ENCODE measurements around the gene FAM131A. TPM values are rescaled to one million over a fixed set of nuclear protein-coding genes. Genes with fewer than 3 reads are reported as not detected.

Gene FAM131A
- total and polyA plus RNA-seq, 9 of the 15 experiments (the other 6 are each of a cell fraction or from before 2014, with no cell fraction given), result 0.48 to 11.1 (median 4.3) TPM

DNA sequence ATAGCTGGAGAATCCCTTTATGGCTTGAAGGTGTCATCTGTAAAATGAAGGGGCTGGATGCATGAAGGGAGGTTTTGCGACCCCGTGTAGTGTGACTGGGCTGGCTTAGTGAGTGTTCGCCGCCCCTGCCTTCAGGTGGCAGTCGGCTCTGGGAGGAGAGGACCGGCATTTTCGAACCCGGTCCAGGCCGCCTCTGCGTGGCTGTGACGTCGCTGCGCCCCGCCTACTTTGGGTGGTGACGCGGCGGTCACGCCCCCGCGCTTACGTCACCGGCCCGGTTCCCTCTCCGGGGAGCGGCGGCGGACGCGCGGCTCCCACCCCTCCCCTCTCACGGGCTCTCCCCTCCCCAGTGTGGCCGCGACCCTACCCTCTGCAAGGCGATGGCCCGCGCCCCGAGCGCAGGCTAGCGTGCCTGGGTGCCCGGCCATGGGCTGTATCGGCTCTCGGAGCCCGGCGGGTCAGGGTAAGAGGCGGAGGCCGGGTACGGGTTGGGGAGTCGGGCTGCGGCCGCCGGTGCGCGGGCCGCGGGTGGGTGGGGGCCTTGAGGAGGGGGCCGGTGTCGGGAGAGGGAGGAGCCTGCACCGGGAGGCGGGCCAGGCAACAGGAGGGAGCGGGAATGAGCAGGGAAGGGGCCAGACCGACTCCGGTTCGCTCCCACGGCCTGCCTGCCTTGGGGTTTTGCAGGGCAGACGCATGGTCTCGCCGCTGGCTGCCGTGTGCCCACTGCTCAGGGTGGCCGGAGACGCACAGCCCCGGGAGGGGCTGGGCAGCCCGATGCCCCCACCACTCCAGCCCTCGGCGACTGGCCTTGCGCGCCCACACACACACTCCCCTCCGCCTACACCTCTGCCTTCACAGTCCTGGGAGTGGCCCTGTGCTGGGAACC, 1.5 kb upstream of the FAM131A start (continued):
- TF ChIP-seq, protein P1, sequence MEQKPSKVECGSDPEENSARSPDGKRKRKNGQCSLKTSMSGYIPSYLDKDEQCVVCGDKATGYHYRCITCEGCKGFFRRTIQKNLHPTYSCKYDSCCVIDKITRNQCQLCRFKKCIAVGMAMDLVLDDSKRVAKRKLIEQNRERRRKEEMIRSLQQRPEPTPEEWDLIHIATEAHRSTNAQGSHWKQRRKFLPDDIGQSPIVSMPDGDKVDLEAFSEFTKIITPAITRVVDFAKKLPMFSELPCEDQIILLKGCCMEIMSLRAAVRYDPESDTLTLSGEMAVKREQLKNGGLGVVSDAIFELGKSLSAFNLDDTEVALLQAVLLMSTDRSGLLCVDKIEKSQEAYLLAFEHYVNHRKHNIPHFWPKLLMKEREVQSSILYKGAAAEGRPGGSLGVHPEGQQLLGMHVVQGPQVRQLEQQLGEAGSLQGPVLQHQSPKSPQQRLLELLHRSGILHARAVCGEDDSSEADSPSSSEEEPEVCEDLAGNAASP (IDR thresholded peaks at IDR 0.05), result no peak
- TF ChIP-seq ZNF717 (CRISPR knock-in tag; IDR thresholded peaks at IDR 0.05) (no peak), TOE1 (IDR thresholded peaks at IDR 0.05; ENCODE audit: borderline replicate concordance) (no peak), TOE1 (CRISPR knock-in tag; IDR thresholded peaks at IDR 0.05; ENCODE audit: borderline replicate concordance, low read depth) (no peak), MTA1 (IDR thresholded peaks at IDR 0.05; ENCODE audit: borderline replicate concordance) (no peak), JUNB (CRISPR knock-in tag; conservative IDR thresholded peaks at IDR 0.05) (no peak), ZNF639 (CRISPR knock-in tag; conservative IDR thresholded peaks at IDR 0.05 in 1 of 2, IDR thresholded peaks at IDR 0.05 in 1 of 2) (peak in 1 of 2 experiments; percentile 84; a peak in 2 of 4 replicates), ZNF263 (CRISPR knock-in tag; IDR thresholded peaks at IDR 0.05; ENCODE audit: borderline replicate concordance) (no peak), MCM5 (IDR thresholded peaks at IDR 0.05; ENCODE audit: low read depth) (no peak), FOXA3 (CRISPR knock-in tag; conservative IDR thresholded peaks at IDR 0.05 in 1 of 2, IDR thresholded peaks at IDR 0.05 in 1 of 2) (peak in 1 of 2 experiments; percentile 30; a peak in 1 of 4 replicates), CEBPB (tag; IDR thresholded peaks at IDR 0.05) (no peak), ZNF239 (CRISPR knock-in tag; IDR thresholded peaks at IDR 0.05) (no peak), KDM2B (CRISPR knock-in tag; IDR thresholded peaks at IDR 0.05) (no peak), HMGN3 (IDR thresholded peaks at IDR 0.05; ENCODE audit: borderline replicate concordance, extremely low read depth, insufficient read length, low read depth, low read length) (peak; percentile 46), DIDO1 (tag; IDR thresholded peaks at IDR 0.05; ENCODE audit: low read depth) (no peak), ZNF133 (CRISPR knock-in tag; IDR thresholded peaks at IDR 0.05) (no peak), PHF8 (IDR thresholded peaks at IDR 0.05; ENCODE audit: borderline replicate concordance, low read length) (peak; percentile 76; the same call in 1 of the 2 replicates), NEUROD1 (IDR thresholded peaks at IDR 0.05; ENCODE audit: borderline replicate concordance, low read depth, low read length, partially characterized antibody) (no peak), ZNF212 (CRISPR knock-in tag; IDR thresholded peaks at IDR 0.05) (no peak)
- TF ChIP-seq, protein P2, sequence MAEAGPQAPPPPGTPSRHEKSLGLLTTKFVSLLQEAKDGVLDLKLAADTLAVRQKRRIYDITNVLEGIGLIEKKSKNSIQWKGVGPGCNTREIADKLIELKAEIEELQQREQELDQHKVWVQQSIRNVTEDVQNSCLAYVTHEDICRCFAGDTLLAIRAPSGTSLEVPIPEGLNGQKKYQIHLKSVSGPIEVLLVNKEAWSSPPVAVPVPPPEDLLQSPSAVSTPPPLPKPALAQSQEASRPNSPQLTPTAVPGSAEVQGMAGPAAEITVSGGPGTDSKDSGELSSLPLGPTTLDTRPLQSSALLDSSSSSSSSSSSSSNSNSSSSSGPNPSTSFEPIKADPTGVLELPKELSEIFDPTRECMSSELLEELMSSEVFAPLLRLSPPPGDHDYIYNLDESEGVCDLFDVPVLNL (CRISPR knock-in tag; IDR thresholded peaks at IDR 0.05; ENCODE audit: low read depth), result no peak
- TF ChIP-seq, protein P3, sequence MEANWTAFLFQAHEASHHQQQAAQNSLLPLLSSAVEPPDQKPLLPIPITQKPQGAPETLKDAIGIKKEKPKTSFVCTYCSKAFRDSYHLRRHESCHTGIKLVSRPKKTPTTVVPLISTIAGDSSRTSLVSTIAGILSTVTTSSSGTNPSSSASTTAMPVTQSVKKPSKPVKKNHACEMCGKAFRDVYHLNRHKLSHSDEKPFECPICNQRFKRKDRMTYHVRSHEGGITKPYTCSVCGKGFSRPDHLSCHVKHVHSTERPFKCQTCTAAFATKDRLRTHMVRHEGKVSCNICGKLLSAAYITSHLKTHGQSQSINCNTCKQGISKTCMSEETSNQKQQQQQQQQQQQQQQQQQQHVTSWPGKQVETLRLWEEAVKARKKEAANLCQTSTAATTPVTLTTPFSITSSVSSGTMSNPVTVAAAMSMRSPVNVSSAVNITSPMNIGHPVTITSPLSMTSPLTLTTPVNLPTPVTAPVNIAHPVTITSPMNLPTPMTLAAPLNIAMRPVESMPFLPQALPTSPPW (CRISPR knock-in tag; IDR thresholded peaks at IDR 0.05), result peak; percentile 83
